PC-3 (cell line): Measurements from ENCODE around the gene SPINK1.
"Not testable (repeated sequence)": the region's sequence is repeated elsewhere in the genome, so short reads cannot be mapped to it uniquely, and the experiment has no call there.

ENCODE experiments used
- CTCF ChIP-seq: fragments of 300-600 bp; sonication (generic); conservative IDR thresholded peaks from 2 replicates; pipeline ENCODE4 v1.5.1; 2017; ENCODE audit warnings: antibody characterized with exemption, low read depth, mild to moderate bottlenecking, low read length
- EZH2 ChIP-seq: fragments of 300-600 bp; sonication (generic); IDR thresholded peaks from one replicate; pipeline ENCODE4 v1.6.1; 2017; ENCODE audit warnings: antibody characterized with exemption, mild to moderate bottlenecking, low read length; ENCODE audit not compliant: unreplicated experiment

GRCh38 chr5:147827017-147827416 lies 4.5 kb downstream of the SPINK1 start:
- not testable (repeated sequence) for TF ChIP-seq CTCF, EZH2
